Measurements from ENCODE around the gene TMEM163.

DNA sequence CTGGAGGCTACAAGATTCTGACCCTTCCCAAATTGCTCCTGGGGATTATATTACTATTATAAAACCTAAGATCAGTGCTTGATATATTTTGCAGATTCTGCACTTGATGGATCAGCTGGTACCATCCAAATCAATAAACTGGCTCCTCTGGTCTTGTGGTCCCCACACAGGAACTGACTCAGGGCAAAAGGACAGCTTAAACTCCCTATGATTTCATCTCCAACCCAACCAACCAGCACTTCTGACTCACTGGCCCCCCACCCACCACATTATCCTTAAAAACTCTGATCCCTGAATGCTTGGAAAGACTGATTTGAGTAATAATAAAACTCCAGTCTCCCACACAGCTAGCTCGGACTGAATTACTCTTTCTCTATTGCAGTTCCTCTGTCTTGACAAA lies 82.1 kb downstream of the TMEM163 start:
- TF ChIP-seq, protein P1, sequence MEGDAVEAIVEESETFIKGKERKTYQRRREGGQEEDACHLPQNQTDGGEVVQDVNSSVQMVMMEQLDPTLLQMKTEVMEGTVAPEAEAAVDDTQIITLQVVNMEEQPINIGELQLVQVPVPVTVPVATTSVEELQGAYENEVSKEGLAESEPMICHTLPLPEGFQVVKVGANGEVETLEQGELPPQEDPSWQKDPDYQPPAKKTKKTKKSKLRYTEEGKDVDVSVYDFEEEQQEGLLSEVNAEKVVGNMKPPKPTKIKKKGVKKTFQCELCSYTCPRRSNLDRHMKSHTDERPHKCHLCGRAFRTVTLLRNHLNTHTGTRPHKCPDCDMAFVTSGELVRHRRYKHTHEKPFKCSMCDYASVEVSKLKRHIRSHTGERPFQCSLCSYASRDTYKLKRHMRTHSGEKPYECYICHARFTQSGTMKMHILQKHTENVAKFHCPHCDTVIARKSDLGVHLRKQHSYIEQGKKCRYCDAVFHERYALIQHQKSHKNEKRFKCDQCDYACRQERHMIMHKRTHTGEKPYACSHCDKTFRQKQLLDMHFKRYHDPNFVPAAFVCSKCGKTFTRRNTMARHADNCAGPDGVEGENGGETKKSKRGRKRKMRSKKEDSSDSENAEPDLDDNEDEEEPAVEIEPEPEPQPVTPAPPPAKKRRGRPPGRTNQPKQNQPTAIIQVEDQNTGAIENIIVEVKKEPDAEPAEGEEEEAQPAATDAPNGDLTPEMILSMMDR (IDR thresholded peaks at IDR 0.05): no peak
- no peak for TF ChIP-seq POLR2A (IDR thresholded peaks at IDR 0.05)
- no peak for TF ChIP-seq EP300 (IDR thresholded peaks at IDR 0.05)
